Subcutaneous abdominal adipose tissue (tissue), 5 donors: ENCODE data around the gene GDPD3.

ENCODE experiments used
- H3K27ac ChIP-seq: one replicate; pipeline ENCODE4 v1.7.0; 2013; ENCODE audit warnings: low read depth, mild to moderate bottlenecking, inconsistent platforms, low read length, moderate library complexity
- H3K27me3 ChIP-seq, 5 donors: one replicate each; pipeline ENCODE4 v1.7.0; 2013; ENCODE audit warnings: low read length in 5 of 5, inconsistent platforms in 1 of 5; ENCODE audit not compliant: control insufficient read depth in 5 of 5, insufficient read depth in 4 of 5
- H3K36me3 ChIP-seq, 5 donors: one replicate each; pipeline ENCODE4 v1.7.0; 2013; ENCODE audit warnings: low read length in 5 of 5; ENCODE audit not compliant: control insufficient read depth in 5 of 5, insufficient read depth in 5 of 5
- H3K4me1 ChIP-seq, 5 donors: one replicate each; pipeline ENCODE4 v1.7.0; 2013; ENCODE audit warnings: low read length in 5 of 5, mild to moderate bottlenecking in 3 of 5, moderate library complexity in 1 of 5; ENCODE audit not compliant: control insufficient read depth in 5 of 5, insufficient read depth in 5 of 5
- H3K4me3 ChIP-seq, 5 donors: one replicate each; pipeline ENCODE4 v1.7.0; 2013; ENCODE audit warnings: low read length in 5 of 5, low read depth in 1 of 5
- H3K9ac ChIP-seq, 5 donors: one replicate each; pipeline ENCODE4 v1.7.0; 2013; ENCODE audit warnings: low read length in 5 of 5, mild to moderate bottlenecking in 4 of 5, moderate library complexity in 3 of 5
- H3K9me3 ChIP-seq, 5 donors: one replicate each; pipeline ENCODE4 v1.7.0; 2013; ENCODE audit warnings: low read length in 5 of 5; ENCODE audit not compliant: control insufficient read depth in 5 of 5
- donor health status: healthy.
- donor health status: healthy.
- donor health status: healthy.
- donor health status: healthy.
- donor health status: healthy.

Gene GDPD3

DNA sequence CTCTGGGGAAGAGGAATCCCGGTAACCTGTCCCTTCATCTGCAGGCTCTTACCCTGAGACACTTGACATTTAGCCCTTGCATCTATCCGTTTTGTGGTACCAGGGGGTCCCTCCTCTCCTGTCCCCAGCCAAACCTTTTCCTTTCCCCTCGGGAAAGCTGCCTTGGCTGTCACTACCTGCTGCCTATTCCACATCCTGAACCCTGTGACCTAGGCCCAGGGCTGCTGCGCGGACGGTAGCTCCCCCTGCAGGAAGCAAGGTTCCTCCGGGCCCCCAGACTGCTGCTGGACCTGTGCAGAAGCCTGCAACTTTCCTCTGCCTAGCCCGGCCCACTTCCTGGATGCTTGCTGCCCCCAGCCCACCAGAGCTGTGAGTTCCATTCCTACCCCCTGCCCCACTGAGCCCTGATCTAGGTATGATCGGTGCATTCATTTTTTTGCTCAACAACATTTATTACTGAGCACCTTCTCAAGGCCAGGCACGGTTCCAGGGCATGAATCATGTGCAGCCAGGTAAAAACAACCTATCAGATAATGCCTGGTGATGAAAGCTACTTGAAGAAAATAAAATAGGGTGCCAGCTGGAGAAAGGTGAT is 58.3 kb downstream of the GDPD3 start:
- no peaks in the 10 kb centered on the region for H3K27me3 ChIP-seq
- no peak overlapping the region for H3K9ac ChIP-seq
- no peaks in the 10 kb centered on the region for H3K36me3 ChIP-seq
- no peak overlapping the region for H3K4me3 ChIP-seq
- H3K9me3 ChIP-seq: no peaks in the 10 kb centered on the region
- peaks cover 0 to 22% (median 11%) of the 10 kb centered on the region in 5 donors for H3K4me1 ChIP-seq
- H3K27ac ChIP-seq: no peak overlapping the region
